Stimulated activated naive CD4-positive, alpha-beta T cell treated with Interleukin-2 at 50 U/mL for 16 hours (primary cell): ENCODE data around the gene ACSS2.

Source experiments
- DNase-seq: peaks from one replicate; lab custom pipeline; 2025; lab: John Stamatoyannopoulos, UW

The ACSS2 gene

GRCh38 chr20:34946661-34947060 is 70.2 kb downstream of the ACSS2 start:
- no peak for DNase-seq

GRCh38 chr20:34947336-34947735 is 70.9 kb downstream of the ACSS2 start:
- no peak for DNase-seq

GRCh38 chr20:34948030-34948429 is 71.6 kb downstream of the ACSS2 start:
- no peak for DNase-seq

- DNase-seq, result no peak
These were observed 72.7 kb downstream of the ACSS2 start for GRCh38 chr20:34949120-34949519.

- DNase-seq, result no peak
These were observed 74.8 kb downstream of the ACSS2 start for GRCh38 chr20:34951252-34951651.

GRCh38 chr20:34951652-34952051 is 75.2 kb downstream of the ACSS2 start:
- no peak for DNase-seq

- DNase-seq, result no peak
These were observed 76.3 kb downstream of the ACSS2 start for GRCh38 chr20:34952671-34953070.

- DNase-seq, result no peak
These were observed 77.5 kb downstream of the ACSS2 start for GRCh38 chr20:34953960-34954359.

- DNase-seq, result no peak
These were observed 78.5 kb downstream of the ACSS2 start for GRCh38 chr20:34954904-34955230.

GRCh38 chr20:34955231-34956040 is 79.0 kb downstream of the ACSS2 start, which contains the start of the genes GSS and MYH7B:
GSS (minus strand) TSS chr20:34955806; CDS start chr20:34951852, 3,954 bp downstream.
MYH7B (plus strand) TSS chr20:34955868; CDS start chr20:34978006, 22,138 bp downstream.
- DNase-seq, result peak; percentile 96

GRCh38 chr20:34956041-34956458 is 79.6 kb downstream of the ACSS2 start:
- no peak for DNase-seq

- DNase-seq, result no peak
These were observed 80.5 kb downstream of the ACSS2 start for GRCh38 chr20:34956751-34957472.

- no peak for DNase-seq
These were observed 88.1 kb downstream of the ACSS2 start for GRCh38 chr20:34964486-34964885.

- no peak for DNase-seq
These were observed 88.6 kb downstream of the ACSS2 start for GRCh38 chr20:34965051-34965450.

- DNase-seq, result no peak
These were observed 91.0 kb downstream of the ACSS2 start for GRCh38 chr20:34967421-34967820.

GRCh38 chr20:34968042-34968775 is 91.8 kb downstream of the ACSS2 start:
- DNase-seq, result no peak

GRCh38 chr20:34970193-34970840 is 93.9 kb downstream of the ACSS2 start:
- DNase-seq, result no peak

GRCh38 chr20:34970846-34971560 is 94.6 kb downstream of the ACSS2 start:
- no peak for DNase-seq

- no peak for DNase-seq
These were observed 95.3 kb downstream of the ACSS2 start for GRCh38 chr20:34971561-34972235.

GRCh38 chr20:34974246-34974645 is 97.8 kb downstream of the ACSS2 start:
- no peak for DNase-seq

- DNase-seq, result no peak
These were observed 99.9 kb downstream of the ACSS2 start for GRCh38 chr20:34976286-34976685.
